ENCODE measurements around the gene BCAS3.

- TF ChIP-seq EZH2phosphoT487 (IDR thresholded peaks at IDR 0.05; ENCODE audit: insufficient read depth, low read depth) (no peak), EZH2 (IDR thresholded peaks at IDR 0.05; ENCODE audit: insufficient read depth, poor library complexity, severe bottlenecking) (no peak)
Observed at GRCh38 chr17:61009663-61010062, 332.0 kb downstream of the BCAS3 start.
